ENCODE measurements around the gene RGS7BP.

Gene RGS7BP

GRCh38 chr5:64628901-64629300 lies 123.1 kb downstream of the RGS7BP start:
- no peak for TF ChIP-seq CTCF (IDR thresholded peaks at IDR 0.05; ENCODE audit: borderline replicate concordance, control extremely low read depth, extremely low read depth, insufficient read depth, missing control alignments)
- in situ Hi-C loops (cut with MboI; ENCODE audit: low sequenced_read_pairs, unreplicated experiment): loop anchor here (25.0 kb wide), 2 partner anchors 308 to 858 kb away; partner anchors contain the start of gene ADAMTS6
- DNase-seq (ENCODE audit: low spot score): no peak

GRCh38 chr5:64629841-64630240 lies 124.0 kb downstream of the RGS7BP start:
- no peak for TF ChIP-seq CTCF (IDR thresholded peaks at IDR 0.05; ENCODE audit: borderline replicate concordance, control extremely low read depth, extremely low read depth, insufficient read depth, missing control alignments)
- in situ Hi-C loops (cut with MboI; ENCODE audit: low sequenced_read_pairs, unreplicated experiment): loop anchor here (10.0 to 25.0 kb wide), 3 partner anchors 155 to 857 kb away; partner anchors contain the start of gene ADAMTS6

DNA sequence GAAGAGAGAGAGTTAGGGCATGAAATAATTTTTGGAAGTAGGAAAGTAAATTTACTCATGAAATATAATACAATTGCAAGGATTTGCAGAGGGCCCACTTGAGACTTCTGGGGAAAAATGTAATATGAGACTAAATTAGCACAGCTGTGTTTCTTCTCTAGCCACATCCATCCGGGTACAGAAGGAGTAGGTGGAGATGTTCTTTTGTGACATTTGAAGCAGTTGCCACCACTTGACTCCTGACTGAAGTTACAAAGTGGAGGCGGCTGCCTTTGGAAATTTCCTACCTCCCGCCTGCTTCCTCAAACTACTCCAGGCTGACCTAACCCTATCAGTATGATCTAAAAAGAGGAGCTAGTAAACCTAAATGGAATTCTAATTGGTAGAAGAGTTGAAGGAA lies 126.4 kb downstream of the RGS7BP start:
- DNase-seq (ENCODE audit: low spot score): no peak
- TF ChIP-seq CTCF (IDR thresholded peaks at IDR 0.05; ENCODE audit: borderline replicate concordance, control extremely low read depth, extremely low read depth, insufficient read depth, missing control alignments): no peak
- in situ Hi-C loops (cut with MboI; ENCODE audit: low sequenced_read_pairs, unreplicated experiment): loop anchor here (10.0 to 25.0 kb wide), 3 partner anchors 153 to 855 kb away; partner anchors contain the start of gene ADAMTS6

More at GRCh38 chr5:64629841-64630240, 124.0 kb downstream of the RGS7BP start:
- no peak for DNase-seq (ENCODE audit: low spot score)

- DNase-seq (ENCODE audit: low spot score): peak; percentile 15
- peak; percentile 44 for TF ChIP-seq CTCF (IDR thresholded peaks at IDR 0.05; ENCODE audit: borderline replicate concordance, control extremely low read depth, extremely low read depth, insufficient read depth, missing control alignments)
- in situ Hi-C loops (cut with MboI; ENCODE audit: low sequenced_read_pairs, unreplicated experiment): loop anchor here (10.0 to 25.0 kb wide), 3 partner anchors 150 to 852 kb away; partner anchors contain the start of gene ADAMTS6
Measured at GRCh38 chr5:64634997-64635686, 129.3 kb downstream of the RGS7BP start.

- in situ Hi-C loops (cut with MboI; ENCODE audit: low sequenced_read_pairs, unreplicated experiment): loop anchor here (10.0 to 25.0 kb wide), 3 partner anchors 148 to 850 kb away; partner anchors contain the start of gene ADAMTS6
- no peak for TF ChIP-seq CTCF (IDR thresholded peaks at IDR 0.05; ENCODE audit: borderline replicate concordance, control extremely low read depth, extremely low read depth, insufficient read depth, missing control alignments)
- no peak for DNase-seq (ENCODE audit: low spot score)
Measured at GRCh38 chr5:64637144-64637543, 131.3 kb downstream of the RGS7BP start.

- DNase-seq (ENCODE audit: low spot score): no peak
- in situ Hi-C loops (cut with MboI; ENCODE audit: low sequenced_read_pairs, unreplicated experiment): loop anchor here (10.0 to 25.0 kb wide), 3 partner anchors 147 to 849 kb away; partner anchors contain the start of gene ADAMTS6
- TF ChIP-seq CTCF (IDR thresholded peaks at IDR 0.05; ENCODE audit: borderline replicate concordance, control extremely low read depth, extremely low read depth, insufficient read depth, missing control alignments): no peak
Measured at GRCh38 chr5:64637837-64638443, 132.1 kb downstream of the RGS7BP start.
